Fibroblast of peridontal ligament (primary cell): ENCODE data around the gene DLG2.
A peak's percentile ranks its signal among the peaks of the same experiment; 100 is the strongest.
"Not testable (repeated sequence)": the region's sequence is repeated elsewhere in the genome, so short reads cannot be mapped to it uniquely, and the experiment has no call there.

Experiments
- DNase-seq: peaks from one replicate; pipeline ENCODE4 v3.0.0-alpha.2; 2010; ENCODE audit errors: extremely low read depth

DLG2 gene

DNA sequence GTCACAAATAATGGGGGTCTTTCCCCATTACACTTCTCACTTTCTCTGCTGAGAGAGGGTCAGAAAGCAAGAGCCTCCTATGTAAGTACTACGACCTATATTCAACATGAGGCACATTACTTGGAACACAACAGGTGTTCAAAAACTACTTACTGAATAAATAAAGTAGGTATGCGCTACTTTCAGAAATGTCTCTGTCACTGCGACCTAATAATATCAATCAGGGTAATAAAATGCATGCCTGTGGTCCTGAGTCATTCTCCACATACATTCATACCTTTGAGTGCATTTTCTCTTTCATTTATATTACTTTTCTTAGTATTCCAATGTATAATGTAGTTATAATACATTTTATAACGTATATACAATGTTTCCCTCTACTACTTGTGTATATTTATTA is 838.9 kb downstream of the DLG2 start:
- no peak for DNase-seq

- DNase-seq = not testable (repeated sequence)
Measured at GRCh38 chr11:84784158-84784557, 843.0 kb downstream of the DLG2 start.

DNA sequence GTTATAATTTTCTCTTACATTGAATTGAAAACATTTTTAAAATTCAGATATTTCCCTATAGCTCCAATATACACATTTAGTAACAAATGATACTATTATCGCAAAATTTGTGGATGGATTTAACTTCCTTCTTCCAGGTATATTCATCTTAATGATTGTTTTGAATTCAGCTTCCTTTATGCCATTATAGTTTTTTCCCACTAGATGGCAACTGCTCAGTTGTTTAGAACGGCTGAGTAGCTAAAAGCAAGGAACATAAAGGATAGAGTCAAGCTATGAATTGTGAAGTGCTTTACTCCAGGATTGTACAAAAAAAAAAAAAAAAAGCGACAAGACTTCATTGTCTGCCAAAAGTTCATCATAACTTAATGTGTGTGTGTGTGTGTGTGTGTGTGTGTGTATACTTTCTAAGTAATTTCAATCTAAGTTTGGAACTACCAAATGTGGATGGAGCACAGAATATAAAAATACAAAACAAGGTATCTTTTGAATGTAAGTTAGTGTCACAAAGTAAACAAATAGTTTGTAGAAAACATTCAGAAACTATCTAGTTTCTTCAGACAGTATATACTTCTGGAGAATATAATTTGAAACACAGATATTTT is 846.4 kb downstream of the DLG2 start:
- peak; percentile 58 for DNase-seq

- DNase-seq = no peak
Measured at GRCh38 chr11:84775503-84775902, 851.6 kb downstream of the DLG2 start.

- no peak for DNase-seq
Measured at GRCh38 chr11:84763931-84764330, 863.2 kb downstream of the DLG2 start.

GRCh38 chr11:84757711-84758110 is 869.4 kb downstream of the DLG2 start:
- no peak for DNase-seq

DNA sequence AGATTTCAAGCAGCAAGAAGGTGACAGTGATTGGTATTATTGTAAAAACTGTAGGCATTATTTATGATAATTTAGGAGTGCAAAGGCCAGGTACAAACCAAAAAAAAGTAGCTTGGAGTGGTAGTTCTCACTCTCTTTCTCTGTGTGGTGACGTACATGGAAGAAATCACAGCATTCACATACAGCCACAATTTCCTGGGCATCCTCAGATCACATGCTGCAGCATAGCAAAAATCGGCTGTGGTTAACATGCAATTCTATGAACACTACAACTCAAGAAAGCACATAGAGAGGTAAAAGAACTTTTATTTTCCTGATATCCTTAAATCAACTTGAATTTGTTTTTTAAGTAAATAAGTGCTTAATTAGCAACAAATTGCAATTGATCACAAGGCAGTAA is 875.8 kb downstream of the DLG2 start:
- DNase-seq = no peak

DNA sequence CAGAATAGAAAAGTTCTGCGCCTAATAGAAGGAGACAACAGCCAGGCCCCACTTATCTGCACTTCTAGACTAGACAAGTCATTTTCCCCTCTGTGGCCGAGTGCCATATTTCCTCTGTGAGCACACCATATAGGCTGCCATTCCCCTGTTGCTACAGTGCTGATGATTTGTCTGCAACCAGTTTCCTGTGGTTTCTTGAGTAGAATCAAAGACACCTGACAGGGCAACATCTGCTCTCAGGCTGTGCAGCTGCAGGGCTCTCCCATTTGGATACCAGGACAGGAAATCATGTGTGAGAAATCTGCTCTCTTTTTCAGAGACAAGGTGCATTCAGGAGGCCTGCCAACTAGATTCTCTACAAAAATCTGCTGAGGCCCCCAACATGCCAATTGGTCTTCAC is 879.3 kb downstream of the DLG2 start:
- DNase-seq = no peak

DNA sequence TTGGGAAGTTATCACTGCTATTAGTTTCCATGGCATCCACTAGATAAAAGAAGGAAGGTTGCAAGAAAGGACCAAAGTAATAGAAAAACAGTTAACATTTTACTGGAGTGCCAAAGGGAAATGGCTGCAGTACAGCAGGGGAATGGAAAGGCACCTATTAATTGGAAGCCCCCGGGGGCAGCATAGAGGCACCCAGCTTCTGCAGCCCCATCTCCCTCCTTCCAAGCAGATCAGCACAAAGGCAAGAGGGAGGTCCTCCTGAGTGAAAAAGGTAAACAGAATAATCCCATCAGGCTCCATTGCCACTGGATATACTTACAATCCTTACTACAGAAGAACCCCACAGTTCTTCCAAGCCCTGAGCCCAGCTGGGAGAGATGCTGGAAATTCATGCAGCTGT is 887.1 kb downstream of the DLG2 start:
- no peak for DNase-seq

GRCh38 chr11:84724256-84724655 is 902.9 kb downstream of the DLG2 start:
- DNase-seq = no peak

DNA sequence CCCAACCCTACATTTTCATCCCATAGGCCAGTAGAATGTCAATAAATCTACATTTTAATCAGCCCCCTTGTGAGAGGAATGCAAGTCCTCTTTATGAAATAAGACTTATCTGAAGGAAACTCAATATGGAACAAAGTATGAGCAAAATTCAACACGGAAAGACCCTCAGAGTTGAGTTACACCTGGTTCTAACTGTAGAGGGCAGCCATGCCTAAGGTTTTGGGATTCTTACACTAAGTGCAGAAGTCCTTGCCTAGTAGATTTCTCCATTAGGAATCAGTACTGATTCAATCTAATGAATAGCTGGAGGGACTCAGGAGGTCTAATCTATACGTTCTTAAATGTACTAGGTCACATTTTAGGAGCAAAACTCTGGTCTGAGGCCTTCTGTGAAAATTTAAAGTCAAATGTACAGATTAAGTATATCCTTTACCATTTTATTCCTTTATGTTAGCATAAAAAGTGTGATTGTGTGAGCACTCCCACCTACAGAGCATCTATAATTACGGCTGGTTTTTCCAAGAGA is 904.5 kb downstream of the DLG2 start:
- DNase-seq = no peak

DNA sequence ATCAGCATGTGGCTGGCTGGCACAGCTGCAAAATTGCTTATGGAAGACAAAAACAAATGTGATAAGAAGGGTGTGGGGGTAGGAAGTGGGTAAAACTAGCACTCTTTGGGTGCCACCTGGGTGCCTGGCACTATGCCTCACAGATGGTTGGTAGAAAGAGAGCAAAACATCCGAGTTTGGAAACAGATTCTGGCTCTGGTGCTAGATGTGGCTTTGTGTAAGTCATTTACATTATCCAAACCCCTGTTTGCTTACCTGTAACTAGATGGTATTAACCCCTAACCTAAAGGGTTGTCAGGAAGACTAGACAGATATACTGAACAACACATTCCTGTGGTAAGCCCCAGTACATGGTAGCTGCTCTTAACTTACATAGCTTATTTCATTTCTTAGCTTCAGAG is 905.6 kb downstream of the DLG2 start:
- no peak for DNase-seq

- peak; percentile 15 for DNase-seq
Measured at GRCh38 chr11:84720706-84721402, 906.3 kb downstream of the DLG2 start.

GRCh38 chr11:84719935-84720577 is 907.1 kb downstream of the DLG2 start:
- DNase-seq = no peak

DNA sequence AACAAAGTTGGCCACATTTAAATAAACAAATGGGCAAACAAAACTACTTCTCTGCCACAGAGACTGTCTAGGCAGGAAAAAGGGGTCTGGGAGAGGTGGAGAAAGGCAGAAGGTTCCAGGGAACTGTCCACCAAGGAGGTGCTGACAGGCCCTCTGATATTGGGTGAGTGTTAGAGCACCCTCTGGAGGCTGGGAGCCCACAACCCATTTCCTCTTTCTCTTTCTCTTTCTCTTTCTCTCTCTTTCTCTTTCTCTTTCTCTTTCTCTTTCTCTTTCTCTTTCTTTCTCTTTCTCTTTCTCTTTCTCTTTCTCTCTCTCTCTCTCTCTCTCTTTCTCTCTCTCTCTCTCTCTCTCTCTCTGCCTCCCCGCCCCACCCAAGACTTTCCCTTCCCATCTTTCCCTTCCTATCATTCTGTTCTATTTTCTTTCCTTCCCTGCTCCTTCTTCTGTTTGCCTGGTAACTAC is 912.8 kb downstream of the DLG2 start:
- DNase-seq = no peak

- no peak for DNase-seq
Measured at GRCh38 chr11:84691830-84692229, 935.3 kb downstream of the DLG2 start.

DNA sequence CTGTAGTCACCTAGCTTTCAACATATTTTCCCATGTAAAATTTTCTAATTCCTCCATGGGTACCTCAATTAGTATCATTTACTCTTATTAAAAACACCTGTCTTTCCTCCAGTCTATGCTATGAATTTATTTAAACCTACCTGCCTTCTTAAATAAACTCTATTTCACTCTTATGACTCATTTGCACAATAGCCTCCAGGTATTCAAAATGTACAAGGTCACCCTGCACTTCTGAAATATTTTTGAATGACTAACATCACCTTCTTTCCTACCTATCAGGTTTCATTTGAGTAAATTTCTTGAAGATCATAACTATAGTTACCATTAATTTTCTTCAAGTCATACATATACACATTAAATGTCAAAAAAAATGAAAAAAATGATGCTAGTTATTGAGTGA is 939.7 kb downstream of the DLG2 start:
- no peak for DNase-seq

DNA sequence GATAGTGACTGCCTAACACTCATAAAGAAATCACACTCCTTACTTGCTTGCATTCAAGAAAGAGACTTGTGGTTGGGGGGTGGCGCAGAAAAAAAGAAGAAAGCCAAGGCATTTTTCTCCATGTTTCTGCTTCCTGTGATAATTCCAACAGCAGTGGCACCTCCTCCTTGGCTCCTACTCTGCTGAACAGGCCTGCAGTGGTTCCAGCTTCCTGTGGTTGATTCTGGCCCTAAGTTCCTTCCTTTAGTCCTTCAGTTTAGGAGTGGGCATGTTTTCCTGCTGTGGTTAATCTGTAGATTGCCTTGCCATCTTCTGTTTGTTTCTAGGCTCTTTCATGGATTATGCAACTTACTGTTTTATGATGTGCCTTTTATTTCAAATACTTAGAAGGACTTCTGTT is 940.4 kb downstream of the DLG2 start:
- no peak for DNase-seq

DNA sequence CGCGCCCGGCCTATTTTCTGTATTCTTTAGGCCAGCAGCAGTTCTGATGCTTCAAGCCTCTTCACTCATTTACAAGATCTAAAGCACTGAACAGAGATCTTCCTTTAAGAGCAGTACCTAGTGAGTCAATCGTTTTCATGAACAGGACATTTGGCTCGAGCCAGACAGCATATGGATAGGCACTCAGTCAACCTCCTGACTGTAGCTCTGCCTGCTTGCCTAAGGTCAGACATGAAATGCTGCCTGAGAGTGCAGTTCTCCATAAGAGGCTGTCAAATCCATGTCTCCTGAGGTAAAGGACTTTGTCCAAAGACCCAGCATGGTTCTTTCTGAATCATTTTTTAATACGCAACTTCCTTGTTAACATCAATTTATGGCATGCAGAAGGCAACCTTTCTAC is 941.2 kb downstream of the DLG2 start:
- no peak for DNase-seq

GRCh38 chr11:84685149-84685548 is 942.0 kb downstream of the DLG2 start:
- DNase-seq = no peak

DNA sequence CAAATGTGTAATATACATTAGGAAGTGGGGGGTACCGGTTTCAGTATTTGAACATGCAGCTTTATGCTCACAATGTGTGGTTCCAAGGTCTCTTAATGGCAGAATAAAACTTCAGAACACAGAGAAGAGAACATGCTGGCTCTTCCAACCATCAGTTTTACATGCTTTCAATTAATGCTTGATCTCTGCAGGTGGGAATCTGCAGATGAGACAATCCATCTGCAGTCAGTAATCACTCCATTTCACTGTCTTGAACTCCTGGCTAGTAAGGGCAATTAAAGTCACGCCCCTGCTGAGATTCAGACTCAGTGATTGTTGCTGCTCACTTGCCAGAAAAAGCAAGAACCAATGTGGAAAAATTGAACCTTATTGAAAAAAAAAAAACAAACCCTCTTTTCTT is 945.7 kb downstream of the DLG2 start:
- DNase-seq = no peak

GRCh38 chr11:84675396-84676025 is 951.6 kb downstream of the DLG2 start:
- DNase-seq = no peak

- peak; percentile 35 for DNase-seq
Measured at GRCh38 chr11:84673753-84674152, 953.4 kb downstream of the DLG2 start.
